H9 (cell line): Measurements from ENCODE around the gene HAUS6. TPM values are rescaled to one million over a fixed set of nuclear protein-coding genes. Genes with fewer than 3 reads are reported as not detected.
A peak's percentile ranks its signal among the peaks of the same experiment; 100 is the strongest.

Source experiments
- DNase-seq: peaks from one replicate; pipeline ENCODE4 v3.0.0-alpha.2; 2017
- H2AFZ ChIP-seq: one replicate; pipeline ENCODE4 v1.6.1; 2013; ENCODE audit warnings: mild to moderate bottlenecking, low read length, control low read depth, moderate library complexity
- H2AK5ac ChIP-seq: 2 replicates; pipeline ENCODE4 v1.6.1; 2013; ENCODE audit warnings: low read length, control low read depth, mixed read lengths; ENCODE audit not compliant: insufficient read length
- H2BK120ac ChIP-seq: one replicate; pipeline ENCODE4 v1.6.1; 2013; ENCODE audit warnings: low read depth, mild to moderate bottlenecking, low read length, control low read depth, inconsistent platforms; ENCODE audit not compliant: poor library complexity, severe bottlenecking
- H2BK12ac ChIP-seq: 2 replicates; pipeline ENCODE4 v1.6.1; 2013; ENCODE audit warnings: low read length, control low read depth, mixed read lengths, low read depth; ENCODE audit not compliant: insufficient read length
- H2BK15ac ChIP-seq: 2 replicates; pipeline ENCODE4 v1.6.1; 2013; ENCODE audit warnings: low read depth, low read length, control low read depth
- H2BK20ac ChIP-seq: one replicate; pipeline ENCODE4 v1.6.1; 2013; ENCODE audit warnings: low read depth, mild to moderate bottlenecking, low read length, control low read depth, inconsistent platforms; ENCODE audit not compliant: poor library complexity, severe bottlenecking
- H2BK5ac ChIP-seq: 2 replicates; pipeline ENCODE4 v1.6.1; 2013; ENCODE audit warnings: low read length, control low read depth, mixed read lengths; ENCODE audit not compliant: insufficient read length
- H3K14ac ChIP-seq: 2 replicates; pipeline ENCODE4 v1.6.1; 2013; ENCODE audit warnings: low read length, control low read depth; ENCODE audit not compliant: insufficient read depth
- H3K18ac ChIP-seq: 2 replicates; pipeline ENCODE4 v1.6.1; 2013; ENCODE audit warnings: low read depth, mild to moderate bottlenecking, mixed read lengths, low read length, control low read depth; ENCODE audit not compliant: insufficient read length
- H3K23ac ChIP-seq: 2 replicates; pipeline ENCODE4 v1.6.1; 2013; ENCODE audit warnings: low read length, control low read depth, mixed read lengths, low read depth; ENCODE audit not compliant: insufficient read length
- H3K23me2 ChIP-seq: 2 replicates; pipeline ENCODE4 v1.6.1; 2013; ENCODE audit warnings: low read depth, mild to moderate bottlenecking, mixed read lengths, low read length, control low read depth; ENCODE audit not compliant: insufficient read length, poor library complexity, severe bottlenecking
- H3K27ac ChIP-seq: 2 replicates; pipeline ENCODE4 v1.5.1; 2013; ENCODE audit warnings: low read length, control low read depth, mixed read lengths, low read depth; ENCODE audit not compliant: insufficient read length
- H3K27me3 ChIP-seq: 2 replicates; pipeline ENCODE4 v1.6.1; 2013; ENCODE audit warnings: low read length, control low read depth, inconsistent platforms; ENCODE audit not compliant: insufficient read depth
- H3K4ac ChIP-seq: 2 replicates; pipeline ENCODE4 v1.6.1; 2013; ENCODE audit warnings: low read depth, mild to moderate bottlenecking, control low read depth, inconsistent platforms, low read length, moderate library complexity
- H3K4me1 ChIP-seq: 2 replicates; pipeline ENCODE4 v1.6.1; 2013; ENCODE audit warnings: low read length, control low read depth, inconsistent platforms; ENCODE audit not compliant: insufficient read depth
- H3K4me2 ChIP-seq: 2 replicates; pipeline ENCODE4 v1.6.1; 2013; ENCODE audit warnings: low read length, control low read depth, mixed read lengths; ENCODE audit not compliant: insufficient read length, insufficient read depth
- H3K56ac ChIP-seq: 2 replicates; pipeline ENCODE4 v1.6.1; 2013; ENCODE audit warnings: low read depth, mild to moderate bottlenecking, mixed read lengths, low read length, control low read depth; ENCODE audit not compliant: insufficient read length
- H3K79me1 ChIP-seq: 2 replicates; pipeline ENCODE4 v1.6.1; 2013; ENCODE audit warnings: low read depth, mild to moderate bottlenecking, moderate library complexity, low read length, control low read depth, inconsistent platforms; ENCODE audit not compliant: insufficient read depth, poor library complexity, severe bottlenecking
- H3K79me2 ChIP-seq: 2 replicates; pipeline ENCODE4 v1.6.1; 2013; ENCODE audit warnings: low read length, control low read depth, inconsistent platforms; ENCODE audit not compliant: insufficient read depth
- H3K9ac ChIP-seq: 2 replicates; pipeline ENCODE4 v1.6.1; 2013; ENCODE audit warnings: low read length, control low read depth, mixed read lengths; ENCODE audit not compliant: insufficient read length; ENCODE audit errors: extremely low read depth
- H3K9me3 ChIP-seq: one replicate; pipeline ENCODE4 v1.6.1; 2013; ENCODE audit warnings: low read depth, low read length, inconsistent platforms; ENCODE audit not compliant: control insufficient read depth
- H3T11ph ChIP-seq: one replicate; pipeline ENCODE4 v1.6.1; 2013; ENCODE audit warnings: mild to moderate bottlenecking, low read length, control low read depth, inconsistent platforms
- H4K20me1 ChIP-seq: one replicate; pipeline ENCODE4 v1.6.1; 2013; ENCODE audit not compliant: control insufficient read depth, insufficient read length, insufficient read depth
- H4K5ac ChIP-seq: 2 replicates; pipeline ENCODE4 v1.6.1; 2013; ENCODE audit warnings: low read depth, mild to moderate bottlenecking, mixed read lengths, low read length, control low read depth; ENCODE audit not compliant: insufficient read length
- H4K8ac ChIP-seq: replicated peaks from 2 replicates; pipeline ENCODE4 v1.6.1; 2013; ENCODE audit warnings: low read length, control low read depth, mixed read lengths, low read depth; ENCODE audit not compliant: insufficient read length
- H4K91ac ChIP-seq: 2 replicates; pipeline ENCODE4 v1.6.1; 2013; ENCODE audit warnings: low read depth, mild to moderate bottlenecking, moderate library complexity, mixed read lengths, low read length, control low read depth; ENCODE audit not compliant: insufficient read length
- H3K27ac Mint-ChIP-seq, 3 experiments: 2 replicates in 2 of 3; 3 replicates in 1 of 3; pipeline ENCODE4 v1.8.0; 2020 to 2021; ENCODE audit warnings: mixed read lengths in 3 of 3, mild to moderate bottlenecking in 1 of 3, moderate library complexity in 1 of 3
- H3K27me3 Mint-ChIP-seq: 2 replicates; pipeline ENCODE4 v1.8.0; 2021; ENCODE audit warnings: low read depth, mild to moderate bottlenecking, moderate library complexity, mixed read lengths
- H3K36me3 Mint-ChIP-seq, 3 experiments: 2 replicates in 2 of 3; 3 replicates in 1 of 3; pipeline ENCODE4 v1.8.0; 2020 to 2021; ENCODE audit warnings: low read depth in 3 of 3, mixed read lengths in 3 of 3; ENCODE audit not compliant: insufficient read depth in 1 of 3
- H3K4me1 Mint-ChIP-seq, 2 experiments: 2 replicates each; pipeline ENCODE4 v1.8.0; 2020; ENCODE audit warnings: mixed read lengths in 2 of 2
- H3K4me3 Mint-ChIP-seq, 2 experiments: 2 replicates in 1 of 2; 3 replicates in 1 of 2; pipeline ENCODE4 v1.8.0; 2020 to 2021; ENCODE audit warnings: mild to moderate bottlenecking in 2 of 2, mixed read lengths in 2 of 2, moderate library complexity in 1 of 2
- H3K9me3 Mint-ChIP-seq, 2 experiments: 2 replicates in 1 of 2; 3 replicates in 1 of 2; pipeline ENCODE4 v1.8.0; 2020; ENCODE audit warnings: mild to moderate bottlenecking in 2 of 2, mixed read lengths in 2 of 2, moderate library complexity in 1 of 2
- WGBS: extraction: QIAGEN DNeasy Blood & Tissue Kit; methylation state at CpG from one replicate; pipeline ENCODE4 v1.1.7; 2013; ENCODE audit warnings: missing lambda C conversion rate, low lambda C conversion rate, mixed read lengths; ENCODE audit not compliant: insufficient read length; ENCODE audit errors: extremely low coverage; 5-methylcytosine and 5-hydroxymethylcytosine counted together
- total RNA-seq: library from RNA; stranded (reverse); gene quantifications from 2 replicates; pipeline ENCODE4 v1.2.1, GENCODE V29; 2021
- TF ChIP-seq, protein P1 (sequence below): fragments of 200-600 bp; sonication (generic); conservative IDR thresholded peaks from 3 replicates; pipeline ENCODE4 v1.8.0; 2021; ENCODE audit warnings: antibody characterized with exemption, mild to moderate bottlenecking

The HAUS6 gene
- total RNA-seq, 1 experiment from 2014 or later = 42.3 TPM

DNA sequence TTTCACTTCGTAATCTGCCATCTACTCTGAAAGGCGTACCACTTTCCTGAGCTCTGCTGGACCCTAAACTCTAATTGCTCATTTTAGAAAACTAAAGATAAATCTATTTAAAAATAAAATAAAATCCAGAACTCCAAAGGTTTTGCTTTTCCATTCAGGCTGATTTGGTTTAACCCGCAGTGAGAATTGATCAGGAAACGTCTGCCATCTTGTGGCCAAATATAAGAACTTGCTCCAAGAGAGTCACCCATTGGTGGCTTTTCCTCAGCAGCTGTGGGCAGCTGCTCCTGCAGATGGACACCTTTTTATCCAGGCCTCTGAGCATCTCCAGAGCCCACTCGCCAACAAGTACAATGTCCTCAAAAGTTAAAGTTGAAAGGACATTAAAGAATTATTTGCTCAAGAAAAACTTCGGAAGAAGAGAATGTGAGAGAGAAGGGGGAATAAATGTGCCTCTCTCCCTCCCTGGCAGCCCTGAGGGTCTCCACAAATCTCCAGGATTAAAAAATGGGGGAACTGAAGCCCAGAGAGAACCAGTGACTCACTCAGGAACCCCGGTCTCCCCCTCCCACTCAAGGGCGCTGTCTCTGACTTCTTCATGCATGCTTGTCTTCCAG is 73.8 kb downstream of the HAUS6 start:
- no peak overlapping the region for H3T11ph ChIP-seq
- H3K56ac ChIP-seq = no peak overlapping the region
- no peaks in the 10 kb centered on the region for H3K27me3 ChIP-seq
- Mint-ChIP-seq H3K27ac (no peak overlapping the region), H3K36me3 (no peaks in the 10 kb centered on the region), H3K4me3 (no peak overlapping the region), H3K9me3 (no peaks in the 10 kb centered on the region), H3K4me1 (no peaks in the 10 kb centered on the region), H3K27me3 (peaks cover 1% of the 10 kb centered on the region)
- H4K5ac ChIP-seq = no peak overlapping the region
- H2BK20ac ChIP-seq = no peak overlapping the region
- H3K23ac ChIP-seq = no peak overlapping the region
- TF ChIP-seq, protein P1, sequence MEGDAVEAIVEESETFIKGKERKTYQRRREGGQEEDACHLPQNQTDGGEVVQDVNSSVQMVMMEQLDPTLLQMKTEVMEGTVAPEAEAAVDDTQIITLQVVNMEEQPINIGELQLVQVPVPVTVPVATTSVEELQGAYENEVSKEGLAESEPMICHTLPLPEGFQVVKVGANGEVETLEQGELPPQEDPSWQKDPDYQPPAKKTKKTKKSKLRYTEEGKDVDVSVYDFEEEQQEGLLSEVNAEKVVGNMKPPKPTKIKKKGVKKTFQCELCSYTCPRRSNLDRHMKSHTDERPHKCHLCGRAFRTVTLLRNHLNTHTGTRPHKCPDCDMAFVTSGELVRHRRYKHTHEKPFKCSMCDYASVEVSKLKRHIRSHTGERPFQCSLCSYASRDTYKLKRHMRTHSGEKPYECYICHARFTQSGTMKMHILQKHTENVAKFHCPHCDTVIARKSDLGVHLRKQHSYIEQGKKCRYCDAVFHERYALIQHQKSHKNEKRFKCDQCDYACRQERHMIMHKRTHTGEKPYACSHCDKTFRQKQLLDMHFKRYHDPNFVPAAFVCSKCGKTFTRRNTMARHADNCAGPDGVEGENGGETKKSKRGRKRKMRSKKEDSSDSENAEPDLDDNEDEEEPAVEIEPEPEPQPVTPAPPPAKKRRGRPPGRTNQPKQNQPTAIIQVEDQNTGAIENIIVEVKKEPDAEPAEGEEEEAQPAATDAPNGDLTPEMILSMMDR = peak; percentile 87
- DNase-seq = peak; percentile 61
- no CpG with 5 or more reads among the region's 8 CpGs for WGBS
- no peak overlapping the region for H4K8ac ChIP-seq
- H3K4me1 ChIP-seq = no peaks in the 10 kb centered on the region
- no peak overlapping the region for H2BK5ac ChIP-seq
- H2BK12ac ChIP-seq = no peak overlapping the region
- H3K27ac ChIP-seq = no peak overlapping the region
- no peaks in the 10 kb centered on the region for H3K79me1 ChIP-seq
- H3K9me3 ChIP-seq = no peaks in the 10 kb centered on the region
- H3K4me2 ChIP-seq = no peak overlapping the region
- no peak overlapping the region for H3K18ac ChIP-seq
- no peak overlapping the region for H2BK15ac ChIP-seq
- H3K23me2 ChIP-seq = no peaks in the 10 kb centered on the region
- no peak overlapping the region for H2AFZ ChIP-seq
- no peaks in the 10 kb centered on the region for H3K79me2 ChIP-seq
- no peak overlapping the region for H3K14ac ChIP-seq
- H3K4ac ChIP-seq = no peak overlapping the region
- no peaks in the 10 kb centered on the region for H4K20me1 ChIP-seq
- no peak overlapping the region for H4K91ac ChIP-seq
- no peak overlapping the region for H2BK120ac ChIP-seq
- no peak overlapping the region for H2AK5ac ChIP-seq
- no peak overlapping the region for H3K9ac ChIP-seq
